Kidney capillary endothelial cell (primary cell): ENCODE measurements around the gene EXOC7.

Experiments
- DNase-seq: peaks from one replicate; pipeline ENCODE4 v3.0.0-alpha.2; 2018; ENCODE audit warnings: low spot score

EXOC7 gene

GRCh38 chr17:76138234-76138895, 34.8 kb upstream of the EXOC7 start:
- no peak for DNase-seq

- DNase-seq, result no peak
Observed at GRCh38 chr17:76137351-76138233, 34.0 kb upstream of the EXOC7 start.

GRCh38 chr17:76137001-76137350, 33.4 kb upstream of the EXOC7 start:
- no peak for DNase-seq

- DNase-seq, result no peak
Observed at GRCh38 chr17:76136276-76137000, 32.9 kb upstream of the EXOC7 start.

GRCh38 chr17:76135810-76136188, 32.2 kb upstream of the EXOC7 start:
- no peak for DNase-seq

GRCh38 chr17:76134911-76135809, 31.6 kb upstream of the EXOC7 start:
- no peak for DNase-seq

- DNase-seq, result no peak
Observed at GRCh38 chr17:76132574-76133338, 29.2 kb upstream of the EXOC7 start.

- no peak for DNase-seq
Observed at GRCh38 chr17:76131692-76132573, 28.3 kb upstream of the EXOC7 start.

- no peak for DNase-seq
Observed at GRCh38 chr17:76131051-76131691, 27.6 kb upstream of the EXOC7 start.

GRCh38 chr17:76130473-76130872, 26.9 kb upstream of the EXOC7 start:
- DNase-seq, result no peak

GRCh38 chr17:76125922-76126321, 22.3 kb upstream of the EXOC7 start:
- no peak for DNase-seq

- no peak for DNase-seq
Observed at GRCh38 chr17:76125391-76125675, 21.7 kb upstream of the EXOC7 start.

- no peak for DNase-seq
Observed at GRCh38 chr17:76124582-76125390, 21.2 kb upstream of the EXOC7 start.

GRCh38 chr17:76123749-76124581, 20.4 kb upstream of the EXOC7 start:
- no peak for DNase-seq

- no peak for DNase-seq
Observed at GRCh38 chr17:76123191-76123499, 19.6 kb upstream of the EXOC7 start.

GRCh38 chr17:76122431-76123190, 19.0 kb upstream of the EXOC7 start:
- DNase-seq, result no peak

GRCh38 chr17:76121932-76122430, 18.4 kb upstream of the EXOC7 start:
- no peak for DNase-seq
